Measurements from ENCODE around the gene GPRIN2.
"Not testable (repeated sequence)": the region's sequence is repeated elsewhere in the genome, so short reads cannot be mapped to it uniquely, and the experiment has no call there.

The GPRIN2 gene

GRCh38 chr10:46515366-46515765, 41.1 kb downstream of the GPRIN2 start:
- no peak for TF ChIP-seq CTCF (IDR thresholded peaks at IDR 0.05; ENCODE audit: control extremely low read depth, extremely low read depth, low read depth, missing control alignments)
- DNase-seq (ENCODE audit: extremely low spot score) = no peak
- CTCF ChIA-PET = interaction anchor here (1.7 kb wide), 1 partner anchor 9 kb away, joined by 5 read pairs; no protein-coding TSS in a partner anchor
- POLR2A ChIA-PET = no interaction called here

GRCh38 chr10:46514899-46515298, 41.6 kb downstream of the GPRIN2 start:
- ChIA-PET POLR2A (no interaction called here), CTCF (interaction anchor here (1.7 kb wide), 1 partner anchor 9 kb away, joined by 5 read pairs; no protein-coding TSS in a partner anchor)
- TF ChIP-seq CTCF (IDR thresholded peaks at IDR 0.05; ENCODE audit: control extremely low read depth, extremely low read depth, low read depth, missing control alignments) = no peak
- no peak for DNase-seq (ENCODE audit: extremely low spot score)

GRCh38 chr10:46514431-46514861, 42.0 kb downstream of the GPRIN2 start:
- ChIA-PET CTCF (interaction anchor here (1.7 kb wide), 1 partner anchor 10 kb away, joined by 5 read pairs; no protein-coding TSS in a partner anchor), POLR2A (no interaction called here)
- no peak for TF ChIP-seq CTCF (IDR thresholded peaks at IDR 0.05; ENCODE audit: control extremely low read depth, extremely low read depth, low read depth, missing control alignments)
- no peak for DNase-seq (ENCODE audit: extremely low spot score)

- CTCF ChIA-PET; DNase-seq (ENCODE audit: extremely low spot score); POLR2A ChIA-PET: not testable (repeated sequence)
These were observed 43.1 kb downstream of the GPRIN2 start for GRCh38 chr10:46513333-46513732.

- CTCF ChIA-PET; POLR2A ChIA-PET; DNase-seq (ENCODE audit: extremely low spot score): not testable (repeated sequence)
These were observed 43.7 kb downstream of the GPRIN2 start for GRCh38 chr10:46512725-46513124.

- DNase-seq (ENCODE audit: extremely low spot score); CTCF ChIA-PET; POLR2A ChIA-PET: not testable (repeated sequence)
These were observed 44.5 kb downstream of the GPRIN2 start for GRCh38 chr10:46512002-46512401.

Data from GM10248 (cell line).